ENCODE results near the gene FBF1.
"Not testable (repeated sequence)": the region's sequence is repeated elsewhere in the genome, so short reads cannot be mapped to it uniquely, and the experiment has no call there.

The FBF1 gene

GRCh38 chr17:75970626-75971025, 29.8 kb upstream of the FBF1 start:
- POLR2A ChIA-PET, result interaction anchor here (1.3 kb wide), 1 partner anchor 8 kb away, joined by 3 read pairs; the partner anchor contains the start of genes ACOX1 and TEN1
- Histone ChIP-seq H3K4me3 (ENCODE audit: low read depth, low read length) (no peak overlapping the region), H3K36me3 (ENCODE audit: control insufficient read depth in 2 of 2, insufficient read depth in 1 of 2, low read length in 2 of 2) (peaks cover 44 to 55% of the 10 kb centered on the region in 2 experiments; a peak in 2 of 3 replicates), H3K9me3 (ENCODE audit: control insufficient read depth, insufficient read depth, low read depth, low read length) (no peaks in the 10 kb centered on the region), H3K27ac (ENCODE audit: extremely low read depth, low read depth, low read length) (0 out of 2 replicates have a peak overlapping the region, but pooled peaks have one; percentile 27), H3K4me1 (ENCODE audit: control insufficient read depth, insufficient read depth, low read length) (no peaks in the 10 kb centered on the region)
- no peak for TF ChIP-seq ZNF473 (tag by site-specific recombination; IDR thresholded peaks at IDR 0.05)
- TF ChIP-seq ZNF785 (tag by site-specific recombination; IDR thresholded peaks at IDR 0.05), result no peak
- TF ChIP-seq, protein P1, sequence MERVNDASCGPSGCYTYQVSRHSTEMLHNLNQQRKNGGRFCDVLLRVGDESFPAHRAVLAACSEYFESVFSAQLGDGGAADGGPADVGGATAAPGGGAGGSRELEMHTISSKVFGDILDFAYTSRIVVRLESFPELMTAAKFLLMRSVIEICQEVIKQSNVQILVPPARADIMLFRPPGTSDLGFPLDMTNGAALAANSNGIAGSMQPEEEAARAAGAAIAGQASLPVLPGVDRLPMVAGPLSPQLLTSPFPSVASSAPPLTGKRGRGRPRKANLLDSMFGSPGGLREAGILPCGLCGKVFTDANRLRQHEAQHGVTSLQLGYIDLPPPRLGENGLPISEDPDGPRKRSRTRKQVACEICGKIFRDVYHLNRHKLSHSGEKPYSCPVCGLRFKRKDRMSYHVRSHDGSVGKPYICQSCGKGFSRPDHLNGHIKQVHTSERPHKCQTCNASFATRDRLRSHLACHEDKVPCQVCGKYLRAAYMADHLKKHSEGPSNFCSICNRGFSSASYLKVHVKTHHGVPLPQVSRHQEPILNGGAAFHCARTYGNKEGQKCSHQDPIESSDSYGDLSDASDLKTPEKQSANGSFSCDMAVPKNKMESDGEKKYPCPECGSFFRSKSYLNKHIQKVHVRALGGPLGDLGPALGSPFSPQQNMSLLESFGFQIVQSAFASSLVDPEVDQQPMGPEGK (tag by site-specific recombination; IDR thresholded peaks at IDR 0.05), result no peak
- TF ChIP-seq PRDM10 (tag by site-specific recombination; IDR thresholded peaks at IDR 0.05), result no peak
- TF ChIP-seq MYNN (tag by site-specific recombination; IDR thresholded peaks at IDR 0.05; ENCODE audit: borderline replicate concordance), result no peak
- TF ChIP-seq ZNF404 (tag by site-specific recombination; IDR thresholded peaks at IDR 0.05), result no peak
- no peak for TF ChIP-seq TCF7L2 (IDR thresholded peaks at IDR 0.05; ENCODE audit: borderline replicate concordance, low read depth, low read length)
- TF ChIP-seq ZBTB7A (tag by site-specific recombination; IDR thresholded peaks at IDR 0.05; ENCODE audit: low read depth), result no peak
- no peak for TF ChIP-seq ZNF398 (tag by site-specific recombination; IDR thresholded peaks at IDR 0.05)
- TF ChIP-seq ZNF174 (tag by site-specific recombination; IDR thresholded peaks at IDR 0.05), result no peak
- CTCF ChIA-PET, result no interaction called here

GRCh38 chr17:75970011-75970523, 29.2 kb upstream of the FBF1 start:
- Histone ChIP-seq H3K4me1 (ENCODE audit: control insufficient read depth, insufficient read depth, low read length) (no peaks in the 10 kb centered on the region), H3K4me3 (ENCODE audit: low read depth, low read length) (no peak overlapping the region), H3K36me3 (ENCODE audit: control insufficient read depth in 2 of 2, insufficient read depth in 1 of 2, low read length in 2 of 2) (peaks cover 39 to 52% of the 10 kb centered on the region in 2 experiments; a peak in 2 of 3 replicates), H3K27ac (ENCODE audit: extremely low read depth, low read depth, low read length) (peak overlapping the region; percentile 27; the same call in 1 of the 2 replicates), H3K9me3 (ENCODE audit: control insufficient read depth, insufficient read depth, low read depth, low read length) (no peaks in the 10 kb centered on the region)
- TF ChIP-seq PRDM10 (tag by site-specific recombination; IDR thresholded peaks at IDR 0.05), result peak; percentile 57; the same call in 1 of the 2 replicates
- TF ChIP-seq ZNF121 (tag by site-specific recombination; IDR thresholded peaks at IDR 0.05), result no peak
- ChIA-PET CTCF (no interaction called here), POLR2A (interaction anchor here (1.3 to 1.7 kb wide), 2 partner anchors 9 to 29 kb away, joined by 3 to 7 read pairs; partner anchors contain the start of genes ACOX1, FBF1 and TEN1)

DNA sequence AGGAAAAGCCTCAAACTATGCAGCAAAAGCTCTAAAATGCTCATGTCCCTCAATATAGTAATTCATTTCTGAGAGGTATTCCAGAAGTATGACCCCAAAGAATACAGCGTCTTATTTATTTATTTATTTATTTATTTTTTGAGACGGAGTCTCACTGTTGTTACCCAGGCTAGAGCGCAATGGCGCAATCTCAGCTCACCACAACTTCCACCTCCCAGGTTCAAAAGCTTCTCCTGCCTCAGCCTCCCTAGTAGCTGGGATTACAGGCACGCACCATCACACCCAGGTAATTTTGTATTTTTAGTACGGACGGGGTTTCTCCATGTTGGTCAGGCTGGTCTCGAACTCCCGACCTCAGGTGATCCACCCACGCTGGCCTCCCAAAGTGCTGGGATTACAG, 28.2 kb upstream of the FBF1 start:
- not testable (repeated sequence) for H3K4me3 ChIP-seq (ENCODE audit: low read depth, low read length); H3K4me1 ChIP-seq (ENCODE audit: control insufficient read depth, insufficient read depth, low read length); H3K27ac ChIP-seq (ENCODE audit: extremely low read depth, low read depth, low read length); H3K9me3 ChIP-seq (ENCODE audit: control insufficient read depth, insufficient read depth, low read depth, low read length)
- peaks cover 38 to 49% of the 10 kb centered on the region in 2 experiments; a peak in 2 of 3 replicates for H3K36me3 ChIP-seq (ENCODE audit: control insufficient read depth in 2 of 2, insufficient read depth in 1 of 2, low read length in 2 of 2)
- CTCF ChIA-PET, result interaction anchor here (0.8 to 1.3 kb wide), 3 partner anchors 32 to 92 kb away, joined by 4 to 15 read pairs (median 4); partner anchors contain the start of gene CDK3
- POLR2A ChIA-PET, result interaction anchor here (0.6 to 1.8 kb wide), 4 partner anchors 10 to 78 kb away, joined by 5 to 8 read pairs (median 6); partner anchors contain the start of genes ACOX1, FBF1 and TEN1

Measured in HEK293 (cell line).